Measurements from ENCODE around the gene OTOA. TPM values are rescaled to one million over a fixed set of nuclear protein-coding genes. Genes with fewer than 3 reads are reported as not detected.

The OTOA gene
- total and polyA plus RNA-seq, 2 of the 13 experiments (the other 11 are each of a cell fraction or from before 2014, with no cell fraction given): 0.05 to 0.15 TPM

DNA sequence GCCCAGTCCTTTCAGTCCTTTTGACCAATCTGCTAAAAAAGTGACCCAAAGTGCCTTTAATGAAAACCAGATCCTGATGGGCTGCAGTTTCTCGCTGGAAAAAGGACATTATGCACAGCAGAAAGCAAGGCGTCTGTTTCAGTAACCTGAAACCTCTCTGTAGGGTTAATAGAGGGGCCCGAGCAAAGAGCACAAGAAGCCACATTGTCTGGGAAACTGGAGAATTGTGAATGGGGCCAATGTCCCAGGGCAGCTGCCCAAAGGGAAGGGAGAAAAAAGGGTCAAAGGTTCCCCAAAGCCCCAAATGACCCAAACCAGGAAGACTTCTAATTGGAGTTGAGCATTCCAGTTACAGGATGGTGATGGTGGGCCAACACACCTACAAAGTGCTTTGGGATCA, 3.0 kb downstream of the OTOA start (continued):
- TF ChIP-seq, protein P1, sequence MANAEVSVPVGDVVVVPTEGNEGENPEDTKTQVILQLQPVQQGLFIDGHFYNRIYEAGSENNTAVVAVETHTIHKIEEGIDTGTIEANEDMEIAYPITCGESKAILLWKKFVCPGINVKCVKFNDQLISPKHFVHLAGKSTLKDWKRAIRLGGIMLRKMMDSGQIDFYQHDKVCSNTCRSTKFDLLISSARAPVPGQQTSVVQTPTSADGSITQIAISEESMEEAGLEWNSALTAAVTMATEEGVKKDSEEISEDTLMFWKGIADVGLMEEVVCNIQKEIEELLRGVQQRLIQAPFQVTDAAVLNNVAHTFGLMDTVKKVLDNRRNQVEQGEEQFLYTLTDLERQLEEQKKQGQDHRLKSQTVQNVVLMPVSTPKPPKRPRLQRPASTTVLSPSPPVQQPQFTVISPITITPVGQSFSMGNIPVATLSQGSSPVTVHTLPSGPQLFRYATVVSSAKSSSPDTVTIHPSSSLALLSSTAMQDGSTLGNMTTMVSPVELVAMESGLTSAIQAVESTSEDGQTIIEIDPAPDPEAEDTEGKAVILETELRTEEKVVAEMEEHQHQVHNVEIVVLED (CRISPR knock-in tag; IDR thresholded peaks at IDR 0.05; ENCODE audit: borderline replicate concordance): no peak
- peak; percentile 66 for TF ChIP-seq POLR2G (IDR thresholded peaks at IDR 0.05; ENCODE audit: low read depth, low read length)
- no peak for TF ChIP-seq MTA3 (CRISPR knock-in tag; IDR thresholded peaks at IDR 0.05)
- no peak for TF ChIP-seq ESRRA (CRISPR knock-in tag; IDR thresholded peaks at IDR 0.05; ENCODE audit: low read depth)
- no peak for TF ChIP-seq ZNF180 (CRISPR knock-in tag; IDR thresholded peaks at IDR 0.05; ENCODE audit: borderline replicate concordance, low read depth)
- no peak for TF ChIP-seq ZBTB42 (CRISPR knock-in tag; IDR thresholded peaks at IDR 0.05)
- TF ChIP-seq ZNF12 (CRISPR knock-in tag; IDR thresholded peaks at IDR 0.05): no peak
- no peak for TF ChIP-seq ZNF572 (CRISPR knock-in tag; IDR thresholded peaks at IDR 0.05)
- no peak for TF ChIP-seq ARID2 (CRISPR knock-in tag; IDR thresholded peaks at IDR 0.05; ENCODE audit: borderline replicate concordance)
- TF ChIP-seq HDAC2 (CRISPR knock-in tag; IDR thresholded peaks at IDR 0.05): peak; percentile 47; the same call in 1 of the 2 replicates
- TF ChIP-seq ZNF629 (CRISPR knock-in tag; conservative IDR thresholded peaks at IDR 0.05): 0 out of 2 replicates have a peak, but pooled peaks have one; percentile 20
- TF ChIP-seq BRCA1 (CRISPR knock-in tag; IDR thresholded peaks at IDR 0.05): no peak
- TF ChIP-seq PHB2 (IDR thresholded peaks at IDR 0.05; ENCODE audit: partially characterized antibody): no peak
- TF ChIP-seq NONO (IDR thresholded peaks at IDR 0.05): no peak
- no peak for TF ChIP-seq NONO (CRISPR knock-in tag; conservative IDR thresholded peaks at IDR 0.05)
- TF ChIP-seq KDM2A (CRISPR knock-in tag; IDR thresholded peaks at IDR 0.05; ENCODE audit: borderline replicate concordance, low read depth): no peak
- TF ChIP-seq RFX3 (CRISPR knock-in tag; IDR thresholded peaks at IDR 0.05): no peak
- no peak for TF ChIP-seq ZNF556 (CRISPR knock-in tag; IDR thresholded peaks at IDR 0.05; ENCODE audit: borderline replicate concordance)
- TF ChIP-seq, protein P2, sequence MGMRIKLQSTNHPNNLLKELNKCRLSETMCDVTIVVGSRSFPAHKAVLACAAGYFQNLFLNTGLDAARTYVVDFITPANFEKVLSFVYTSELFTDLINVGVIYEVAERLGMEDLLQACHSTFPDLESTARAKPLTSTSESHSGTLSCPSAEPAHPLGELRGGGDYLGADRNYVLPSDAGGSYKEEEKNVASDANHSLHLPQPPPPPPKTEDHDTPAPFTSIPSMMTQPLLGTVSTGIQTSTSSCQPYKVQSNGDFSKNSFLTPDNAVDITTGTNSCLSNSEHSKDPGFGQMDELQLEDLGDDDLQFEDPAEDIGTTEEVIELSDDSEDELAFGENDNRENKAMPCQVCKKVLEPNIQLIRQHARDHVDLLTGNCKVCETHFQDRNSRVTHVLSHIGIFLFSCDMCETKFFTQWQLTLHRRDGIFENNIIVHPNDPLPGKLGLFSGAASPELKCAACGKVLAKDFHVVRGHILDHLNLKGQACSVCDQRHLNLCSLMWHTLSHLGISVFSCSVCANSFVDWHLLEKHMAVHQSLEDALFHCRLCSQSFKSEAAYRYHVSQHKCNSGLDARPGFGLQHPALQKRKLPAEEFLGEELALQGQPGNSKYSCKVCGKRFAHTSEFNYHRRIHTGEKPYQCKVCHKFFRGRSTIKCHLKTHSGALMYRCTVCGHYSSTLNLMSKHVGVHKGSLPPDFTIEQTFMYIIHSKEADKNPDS (CRISPR knock-in tag; IDR thresholded peaks at IDR 0.05): no peak
- TF ChIP-seq, protein P3, sequence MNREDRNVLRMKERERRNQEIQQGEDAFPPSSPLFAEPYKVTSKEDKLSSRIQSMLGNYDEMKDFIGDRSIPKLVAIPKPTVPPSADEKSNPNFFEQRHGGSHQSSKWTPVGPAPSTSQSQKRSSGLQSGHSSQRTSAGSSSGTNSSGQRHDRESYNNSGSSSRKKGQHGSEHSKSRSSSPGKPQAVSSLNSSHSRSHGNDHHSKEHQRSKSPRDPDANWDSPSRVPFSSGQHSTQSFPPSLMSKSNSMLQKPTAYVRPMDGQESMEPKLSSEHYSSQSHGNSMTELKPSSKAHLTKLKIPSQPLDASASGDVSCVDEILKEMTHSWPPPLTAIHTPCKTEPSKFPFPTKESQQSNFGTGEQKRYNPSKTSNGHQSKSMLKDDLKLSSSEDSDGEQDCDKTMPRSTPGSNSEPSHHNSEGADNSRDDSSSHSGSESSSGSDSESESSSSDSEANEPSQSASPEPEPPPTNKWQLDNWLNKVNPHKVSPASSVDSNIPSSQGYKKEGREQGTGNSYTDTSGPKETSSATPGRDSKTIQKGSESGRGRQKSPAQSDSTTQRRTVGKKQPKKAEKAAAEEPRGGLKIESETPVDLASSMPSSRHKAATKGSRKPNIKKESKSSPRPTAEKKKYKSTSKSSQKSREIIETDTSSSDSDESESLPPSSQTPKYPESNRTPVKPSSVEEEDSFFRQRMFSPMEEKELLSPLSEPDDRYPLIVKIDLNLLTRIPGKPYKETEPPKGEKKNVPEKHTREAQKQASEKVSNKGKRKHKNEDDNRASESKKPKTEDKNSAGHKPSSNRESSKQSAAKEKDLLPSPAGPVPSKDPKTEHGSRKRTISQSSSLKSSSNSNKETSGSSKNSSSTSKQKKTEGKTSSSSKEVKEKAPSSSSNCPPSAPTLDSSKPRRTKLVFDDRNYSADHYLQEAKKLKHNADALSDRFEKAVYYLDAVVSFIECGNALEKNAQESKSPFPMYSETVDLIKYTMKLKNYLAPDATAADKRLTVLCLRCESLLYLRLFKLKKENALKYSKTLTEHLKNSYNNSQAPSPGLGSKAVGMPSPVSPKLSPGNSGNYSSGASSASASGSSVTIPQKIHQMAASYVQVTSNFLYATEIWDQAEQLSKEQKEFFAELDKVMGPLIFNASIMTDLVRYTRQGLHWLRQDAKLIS (CRISPR knock-in tag; IDR thresholded peaks at IDR 0.05): no peak
- TF ChIP-seq HCFC1 (IDR thresholded peaks at IDR 0.05; ENCODE audit: low read depth, low read length): no peak
- TF ChIP-seq, protein P4, sequence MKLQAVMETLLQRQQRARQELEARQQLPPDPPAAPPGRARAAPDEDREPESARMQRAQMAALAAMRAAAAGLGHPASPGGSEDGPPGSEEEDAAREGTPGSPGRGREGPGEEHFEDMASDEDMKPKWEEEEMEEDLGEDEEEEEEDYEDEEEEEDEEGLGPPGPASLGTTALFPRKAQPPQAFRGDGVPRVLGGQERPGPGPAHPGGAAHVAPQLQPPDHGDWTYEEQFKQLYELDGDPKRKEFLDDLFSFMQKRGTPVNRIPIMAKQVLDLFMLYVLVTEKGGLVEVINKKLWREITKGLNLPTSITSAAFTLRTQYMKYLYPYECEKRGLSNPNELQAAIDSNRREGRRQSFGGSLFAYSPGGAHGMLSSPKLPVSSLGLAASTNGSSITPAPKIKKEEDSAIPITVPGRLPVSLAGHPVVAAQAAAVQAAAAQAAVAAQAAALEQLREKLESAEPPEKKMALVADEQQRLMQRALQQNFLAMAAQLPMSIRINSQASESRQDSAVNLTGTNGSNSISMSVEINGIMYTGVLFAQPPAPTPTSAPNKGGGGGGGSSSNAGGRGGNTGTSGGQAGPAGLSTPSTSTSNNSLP (IDR thresholded peaks at IDR 0.05; ENCODE audit: low read depth, low read length): no peak
- no peak for TF ChIP-seq LCORL (IDR thresholded peaks at IDR 0.05)
- TF ChIP-seq LCORL (CRISPR knock-in tag; IDR thresholded peaks at IDR 0.05): peak; percentile 55; the same call in 1 of the 2 replicates
